NB4 (cell line): ENCODE measurements around the gene CCDC127.

Source experiments
- CTCF ChIP-seq: IDR thresholded peaks from one replicate; pipeline ENCODE4 v1.5.1; 2012; ENCODE audit warnings: low read depth, low read length
- POLR2A ChIP-seq: IDR thresholded peaks from 2 replicates; pipeline ENCODE4 v1.6.1; 2011; ENCODE audit warnings: mild to moderate bottlenecking; ENCODE audit not compliant: insufficient read length; ENCODE audit errors: extremely low read depth
- TF ChIP-seq, protein P1 (sequence below): IDR thresholded peaks from 2 replicates; pipeline ENCODE4 v1.6.1; 2011; ENCODE audit warnings: low read depth, low read length

GRCh38 chr5:186091-187041, 31.6 kb downstream of the CCDC127 start:
- TF ChIP-seq POLR2A (no peak), CTCF (no peak)
- TF ChIP-seq, protein P1, sequence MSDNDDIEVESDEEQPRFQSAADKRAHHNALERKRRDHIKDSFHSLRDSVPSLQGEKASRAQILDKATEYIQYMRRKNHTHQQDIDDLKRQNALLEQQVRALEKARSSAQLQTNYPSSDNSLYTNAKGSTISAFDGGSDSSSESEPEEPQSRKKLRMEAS, result no peak
